Fibroblast of skin of right quadriceps (primary cell): Measurements from ENCODE around the gene YTHDC2.
A peak's percentile ranks its signal among the peaks of the same experiment; 100 is the strongest.

Experiments
- DNase-seq: peaks from one replicate; pipeline ENCODE4 v3.0.0-alpha.2; 2013

YTHDC2 gene

DNA sequence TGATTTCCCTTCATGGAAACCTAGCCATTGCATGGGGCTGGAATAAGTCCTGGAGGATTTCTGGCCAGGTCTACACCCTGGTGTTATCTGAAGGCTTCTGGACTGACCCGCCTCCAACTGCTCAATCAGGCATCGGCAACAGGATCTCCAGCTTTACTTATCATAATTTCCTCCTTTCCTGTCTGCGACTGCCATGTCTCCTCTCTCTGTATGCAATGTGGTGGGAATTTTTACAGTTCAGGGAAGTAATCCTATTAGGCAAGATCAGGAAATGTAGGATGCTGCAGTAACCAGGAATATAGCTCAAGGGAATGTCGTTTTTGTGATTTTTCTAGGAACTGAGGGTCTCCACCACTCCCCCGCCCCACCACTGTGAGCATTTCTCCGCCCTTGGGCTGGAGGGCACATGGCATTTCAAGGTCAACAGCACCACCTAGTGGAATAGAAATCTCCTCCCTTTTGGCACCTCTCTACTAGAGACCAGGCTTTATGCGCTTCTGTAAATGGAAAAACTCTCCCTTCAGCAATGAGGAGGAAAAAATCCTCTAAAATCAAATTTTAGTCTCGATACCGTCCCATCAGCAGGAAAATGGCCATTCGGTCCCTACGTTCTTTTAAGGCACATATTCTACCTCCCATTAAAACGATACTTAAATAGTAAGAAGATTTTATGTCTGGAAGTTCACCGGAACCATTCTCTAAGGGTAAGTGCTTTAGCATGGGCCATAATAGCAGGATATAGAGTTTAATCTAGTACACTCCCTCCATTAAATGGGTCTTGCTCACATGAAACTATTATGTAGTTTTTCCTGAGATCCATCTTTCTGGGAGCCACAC is 93.0 kb downstream of the YTHDC2 start:
- peak; percentile 49 for DNase-seq

DNA sequence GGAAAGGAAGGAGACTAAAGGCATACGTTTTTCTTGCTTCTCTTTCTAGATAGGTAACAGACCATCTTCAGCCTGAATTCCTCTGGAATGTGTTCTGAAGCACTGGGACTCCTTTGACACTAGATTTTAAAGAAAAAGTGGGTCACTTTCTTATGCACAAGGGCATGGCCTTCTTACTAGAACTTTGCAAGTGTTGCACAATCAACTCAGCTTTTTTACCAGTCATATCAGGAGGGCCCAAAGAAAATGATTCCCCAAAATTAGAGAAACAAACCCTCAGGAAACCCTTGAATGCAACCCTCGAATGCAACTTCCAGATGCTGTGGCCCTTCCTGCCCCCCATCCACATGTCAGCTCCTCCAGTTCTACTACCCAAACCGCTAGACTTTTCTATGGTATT is 93.9 kb downstream of the YTHDC2 start:
- no peak for DNase-seq

GRCh38 chr5:113608113-113608596 is 94.7 kb downstream of the YTHDC2 start:
- DNase-seq, result peak; percentile 21

DNA sequence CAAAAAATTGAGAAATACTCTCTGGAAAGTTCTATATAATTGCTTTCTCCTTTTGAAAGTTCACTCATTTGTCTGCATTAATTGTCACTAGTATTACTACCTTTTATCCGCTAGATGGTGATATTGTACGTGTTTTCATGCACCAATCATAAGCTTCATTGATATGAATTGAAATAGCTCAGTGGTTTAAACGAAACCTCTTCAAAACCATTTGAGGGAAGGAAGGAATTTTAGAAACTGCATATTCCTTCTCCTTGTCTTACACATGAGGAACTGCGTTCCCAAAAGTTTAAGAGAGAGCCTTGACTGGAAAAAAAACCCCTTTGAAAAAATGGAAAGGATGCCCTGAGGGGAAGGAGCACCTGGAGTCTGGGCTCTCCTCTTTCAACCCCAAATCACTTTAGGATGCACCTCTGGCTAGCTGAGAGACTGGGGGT is 98.6 kb downstream of the YTHDC2 start:
- DNase-seq, result peak; percentile 37

DNA sequence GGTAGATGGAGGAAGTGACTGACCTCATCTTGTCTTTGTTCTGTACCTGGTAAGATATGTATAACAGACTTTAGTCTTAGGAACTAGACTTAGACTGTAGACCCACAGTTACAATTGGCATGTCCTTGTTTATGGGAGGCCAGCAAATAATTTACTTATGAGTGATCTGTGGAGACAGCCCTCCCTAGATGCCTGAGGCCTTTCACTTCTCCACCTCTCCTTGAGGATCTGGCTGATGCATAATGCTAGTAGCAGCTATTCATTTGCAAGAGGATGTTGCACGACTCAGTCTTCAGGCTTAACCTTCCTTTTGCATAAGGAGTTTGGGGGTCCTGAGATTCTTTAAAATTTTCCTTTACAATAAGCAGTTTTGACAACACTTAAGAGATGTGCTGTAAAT is 100.7 kb downstream of the YTHDC2 start:
- no peak for DNase-seq

GRCh38 chr5:113615708-113616107 is 102.2 kb downstream of the YTHDC2 start:
- no peak for DNase-seq

GRCh38 chr5:113617191-113617796 is 103.8 kb downstream of the YTHDC2 start:
- DNase-seq, result no peak

DNA sequence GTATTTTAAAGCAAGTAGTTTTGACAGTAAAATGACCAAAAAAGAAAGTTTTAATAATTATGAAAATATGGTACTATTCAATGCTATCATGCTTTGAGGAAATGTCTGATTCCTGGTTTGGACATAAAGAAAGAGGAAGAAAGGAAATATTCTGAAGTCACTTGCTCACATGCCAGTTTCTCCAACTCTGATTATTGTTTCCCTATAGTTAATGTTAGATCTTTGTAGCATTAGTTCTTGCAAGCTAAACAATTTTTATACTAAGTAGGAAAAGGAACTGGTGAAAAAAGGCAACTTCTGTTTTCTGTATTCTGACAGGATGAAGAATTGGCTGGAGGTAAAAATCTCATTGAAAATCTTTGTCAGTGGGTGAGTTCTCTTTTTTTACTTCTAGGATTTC is 119.5 kb downstream of the YTHDC2 start:
- no peak for DNase-seq

DNA sequence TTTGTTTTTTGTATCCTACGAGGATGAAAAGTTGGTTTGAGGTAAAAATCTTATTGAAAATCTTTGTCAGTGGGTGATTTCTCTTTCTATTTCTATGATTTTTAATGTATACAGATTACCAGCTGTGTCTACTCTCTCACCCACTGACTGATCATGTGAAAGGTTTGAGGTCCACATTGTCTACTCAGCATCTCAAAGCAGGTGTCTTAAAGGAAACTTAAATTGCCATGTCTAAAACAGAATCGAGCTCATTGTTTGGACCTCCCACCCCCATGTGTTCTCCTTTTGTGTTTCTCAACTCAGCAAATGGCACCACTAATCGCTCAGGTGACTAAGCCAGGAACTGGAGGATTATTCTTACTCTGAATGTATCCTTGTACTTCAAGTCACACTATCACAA is 121.5 kb downstream of the YTHDC2 start:
- no peak for DNase-seq

DNA sequence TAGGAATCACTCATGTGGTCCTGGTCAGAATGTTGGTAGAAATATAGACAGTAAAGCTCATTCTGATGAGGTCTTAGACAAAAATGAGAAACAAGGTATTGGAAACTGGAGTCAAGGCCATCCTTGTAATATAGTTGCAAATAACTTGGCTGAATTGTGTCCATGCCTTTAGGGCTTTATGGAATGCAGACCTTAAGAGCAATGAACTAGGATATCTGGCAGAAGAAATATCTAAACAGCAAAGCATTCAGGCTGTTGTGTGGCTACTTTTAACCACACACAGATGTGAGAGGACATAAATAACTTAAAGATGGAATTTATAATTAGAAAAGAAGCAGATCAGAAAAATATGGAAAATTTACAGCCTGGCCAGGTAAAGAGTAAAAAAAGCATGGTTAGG is 128.2 kb downstream of the YTHDC2 start:
- no peak for DNase-seq
